HCT116 (cell line): Measurements from ENCODE around the gene PDE9A.

Experiments used
- CTCF ChIP-seq, 3 experiments: fragments of 200-600 bp in 1 of 3; sonication (generic) in 1 of 3; IDR thresholded peaks in 2 of 3; conservative IDR thresholded peaks in 1 of 3; 2 replicates each; pipeline ENCODE4 v1.5.1; 2012 to 2017; ENCODE audit warnings: low read depth in 2 of 3, low read length in 2 of 3, antibody characterized with exemption in 1 of 3, borderline replicate concordance in 1 of 3, control low read depth in 1 of 3, mild to moderate bottlenecking in 1 of 3, mixed read lengths in 1 of 3, mixed run types in 1 of 3, moderate library complexity in 1 of 3; ENCODE audit not compliant: insufficient read depth in 1 of 3
- POLR2A ChIP-seq: IDR thresholded peaks from 2 replicates; pipeline ENCODE4 v1.7.0; 2011; ENCODE audit warnings: borderline replicate concordance; ENCODE audit not compliant: insufficient read depth, insufficient read length; ENCODE audit errors: extremely low read depth
- RAD21 ChIP-seq: IDR thresholded peaks from 2 replicates; pipeline ENCODE4 v1.6.1; 2012; ENCODE audit warnings: low read depth, mild to moderate bottlenecking

DNA sequence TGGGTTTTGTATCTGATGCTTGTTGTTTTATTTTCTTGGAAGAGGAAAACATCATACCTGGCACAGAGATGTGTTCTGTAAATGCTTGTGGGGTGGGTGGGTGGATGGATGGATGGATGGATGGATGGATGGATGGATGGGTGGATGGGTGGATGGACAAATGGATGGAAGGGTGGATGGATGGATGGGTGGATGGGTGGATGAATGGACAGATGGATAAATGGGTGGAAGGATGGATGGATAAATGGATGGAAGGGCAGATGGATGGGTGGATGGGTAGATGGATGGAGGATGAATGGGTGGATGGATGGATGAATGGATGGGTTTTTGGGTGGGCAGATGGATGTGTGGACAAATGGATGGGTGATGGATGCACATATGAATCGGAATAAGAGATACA is 111.5 kb downstream of the PDE9A start:
- TF ChIP-seq RAD21 (no peak), CTCF (IDR thresholded peaks at IDR 0.05 in 2 of 3, conservative IDR thresholded peaks at IDR 0.05 in 1 of 3; ENCODE audit: borderline replicate concordance in 1 of 3, insufficient read depth in 1 of 3, low read depth in 2 of 3, low read length in 2 of 3) (no peak), POLR2A (no peak)
